HFFc6 (cell line): ENCODE results near the gene JUNB. TPM values are rescaled to one million over a fixed set of nuclear protein-coding genes. Genes with fewer than 3 reads are reported as not detected.

ENCODE experiments used
- DNase-seq: peaks from one replicate; pipeline ENCODE4 v3.0.0-alpha.2; 2018
- H3K27ac Mint-ChIP-seq: 2 replicates; pipeline ENCODE4 v1.8.0; 2020; ENCODE audit warnings: mild to moderate bottlenecking, mixed read lengths
- H3K27me3 Mint-ChIP-seq: 2 replicates; pipeline ENCODE4 v1.8.0; 2021; ENCODE audit warnings: mild to moderate bottlenecking, moderate library complexity, mixed read lengths; ENCODE audit not compliant: insufficient read depth
- H3K36me3 Mint-ChIP-seq: 2 replicates; pipeline ENCODE4 v1.8.0; 2021; ENCODE audit warnings: low read depth, mixed read lengths
- H3K4me1 Mint-ChIP-seq: 2 replicates; pipeline ENCODE4 v1.8.0; 2020; ENCODE audit warnings: low read depth, mixed read lengths
- H3K4me3 Mint-ChIP-seq: 2 replicates; pipeline ENCODE4 v1.8.0; 2020; ENCODE audit warnings: mild to moderate bottlenecking, moderate library complexity, mixed read lengths
- H3K9me3 Mint-ChIP-seq: 2 replicates; pipeline ENCODE4 v1.8.0; 2020; ENCODE audit warnings: mild to moderate bottlenecking, mixed read lengths
- CTCF ChIP-seq: fragments of 200-600 bp; sonication (generic); IDR thresholded peaks from 2 replicates; pipeline ENCODE4 v1.5.0; 2021; ENCODE audit warnings: antibody characterized with exemption, mild to moderate bottlenecking
- total RNA-seq, 6 experiments: library from RNA; stranded (reverse); fragmentation: NEBNext Ultra II Directional; extraction: Animal tissue kit (Norgen Biotek cat#: 25700); gene quantifications; 2 replicates in 1 of 6; 3 replicates in 5 of 6; pipeline ENCODE4 v1.2.3, GENCODE V29; 2021

JUNB gene
- total RNA-seq, 6 experiments from 2014 or later, result 52.1 to 89.2 (median 83.8) TPM

GRCh38 chr19:12787458-12787857 lies 3.8 kb upstream of the JUNB start:
- Mint-ChIP-seq H3K36me3 (no peaks in the 10 kb centered on the region), H3K4me1 (peaks cover 26% of the 10 kb centered on the region), H3K27ac (no peak overlapping the region), H3K4me3 (no peak overlapping the region), H3K27me3 (peaks cover 11% of the 10 kb centered on the region), H3K9me3 (peaks cover 4% of the 10 kb centered on the region; the same call in 1 of the 2 replicates)
- no peak for TF ChIP-seq CTCF
- DNase-seq, result no peak

GRCh38 chr19:12788042-12788681 lies 3.1 kb upstream of the JUNB start:
- Mint-ChIP-seq H3K9me3 (peaks cover 4% of the 10 kb centered on the region; the same call in 1 of the 2 replicates), H3K27ac (peak overlapping the region; percentile 98), H3K4me1 (peaks cover 26% of the 10 kb centered on the region), H3K27me3 (peaks cover 17% of the 10 kb centered on the region), H3K4me3 (peak overlapping the region; percentile 87), H3K36me3 (peaks cover 2% of the 10 kb centered on the region)
- no peak for TF ChIP-seq CTCF
- DNase-seq, result no peak

DNA sequence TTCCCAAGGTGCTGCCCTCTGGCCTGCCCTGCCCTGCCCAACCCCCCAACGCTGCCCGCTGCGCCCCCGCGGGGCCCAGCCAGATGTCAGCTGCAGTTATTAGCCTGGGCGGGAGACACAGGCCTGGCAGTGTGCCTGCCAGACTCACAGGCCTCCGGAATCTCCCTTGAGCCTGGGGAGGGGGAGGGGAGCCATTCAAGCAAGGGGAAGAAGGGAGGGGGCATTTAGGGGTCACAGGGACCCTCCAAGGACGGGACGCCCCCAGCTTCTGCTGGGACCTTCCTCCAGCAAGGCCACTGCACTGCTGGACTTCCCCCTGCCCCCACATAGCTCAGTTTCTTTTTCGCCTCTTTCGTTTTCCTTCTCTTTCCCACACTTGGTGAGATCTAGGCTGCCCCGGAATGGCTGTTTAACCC lies 2.6 kb upstream of the JUNB start:
- Mint-ChIP-seq H3K4me1 (peaks cover 26% of the 10 kb centered on the region), H3K27me3 (peaks cover 20% of the 10 kb centered on the region), H3K4me3 (peak overlapping the region; percentile 87), H3K9me3 (peaks cover 4% of the 10 kb centered on the region; the same call in 1 of the 2 replicates), H3K36me3 (peaks cover 4% of the 10 kb centered on the region), H3K27ac (peak overlapping the region; percentile 98)
- no peak for DNase-seq
- no peak for TF ChIP-seq CTCF

GRCh38 chr19:12789098-12789903 lies 2.0 kb upstream of the JUNB start:
- no peak for TF ChIP-seq CTCF
- Mint-ChIP-seq H3K36me3 (peaks cover 4% of the 10 kb centered on the region), H3K4me3 (peak overlapping the region; percentile 94), H3K9me3 (peaks cover 4% of the 10 kb centered on the region; the same call in 1 of the 2 replicates), H3K27ac (peak overlapping the region; percentile 98), H3K27me3 (peaks cover 24% of the 10 kb centered on the region), H3K4me1 (peaks cover 31% of the 10 kb centered on the region)
- no peak for DNase-seq

- H3K27me3 Mint-ChIP-seq, result peaks cover 31% of the 10 kb centered on the region
- peaks cover 4% of the 10 kb centered on the region for H3K36me3 Mint-ChIP-seq
- peak overlapping the region; percentile 94 for H3K27ac Mint-ChIP-seq
- DNase-seq, result peak; percentile 95
- peak overlapping the region; percentile 94 for H3K4me3 Mint-ChIP-seq
- H3K4me1 Mint-ChIP-seq, result peaks cover 36% of the 10 kb centered on the region
- peaks cover 4% of the 10 kb centered on the region; the same call in 1 of the 2 replicates for H3K9me3 Mint-ChIP-seq
- TF ChIP-seq CTCF, result no peak
Measured at GRCh38 chr19:12789904-12790619, 1.2 kb upstream of the JUNB start.
